ENCODE results near the gene MGRN1.

DNA sequence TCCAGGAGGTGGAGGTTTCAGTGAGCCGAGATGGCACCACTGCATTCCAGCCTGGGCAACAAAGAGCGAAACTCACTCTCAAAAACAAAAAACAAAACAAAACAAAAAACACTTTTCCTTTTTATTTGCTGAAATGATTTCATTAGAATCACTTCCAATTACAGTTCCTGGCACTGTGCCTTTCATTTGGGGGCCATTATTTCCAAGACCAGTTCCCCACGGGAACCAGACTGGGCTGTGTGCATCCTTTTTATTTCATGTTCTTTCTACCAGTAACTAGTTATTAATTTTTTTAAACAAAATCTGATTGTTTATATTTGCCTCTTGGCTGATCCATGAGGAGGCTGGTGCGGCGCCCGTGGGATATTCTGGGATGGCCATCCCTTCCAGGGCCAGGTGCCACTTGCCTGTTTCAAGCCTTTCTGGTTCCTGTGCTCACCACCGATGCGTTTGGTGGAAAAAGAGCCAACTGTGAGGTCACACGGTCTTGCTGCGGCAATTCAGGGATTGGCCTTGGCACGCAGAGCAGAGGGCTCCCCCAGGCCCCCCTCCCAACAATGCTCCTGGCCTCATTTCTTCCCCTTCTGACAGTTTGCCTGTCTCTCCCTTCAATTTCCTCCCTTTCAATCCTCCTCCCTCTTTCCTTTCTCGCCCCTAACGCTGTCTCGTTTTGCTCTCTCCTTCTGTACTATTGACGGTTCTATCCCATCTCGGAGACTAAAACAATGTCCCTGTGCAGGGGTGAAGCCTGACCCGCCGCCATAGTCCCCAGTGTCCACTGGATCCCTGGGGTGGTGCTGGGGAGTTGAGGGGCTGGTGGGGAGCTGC, 23.4 kb upstream of the MGRN1 start:
- TF ChIP-seq CTCF (conservative IDR thresholded peaks at IDR 0.05; ENCODE audit: low read depth, low read length) (no peak), EZH2 (IDR thresholded peaks at IDR 0.05; ENCODE audit: low read length, unreplicated experiment) (no peak)
